ENCODE results near the gene IL12RB1.
"Not testable (repeated sequence)": the region's sequence is repeated elsewhere in the genome, so short reads cannot be mapped to it uniquely, and the experiment has no call there.

The IL12RB1 gene

GRCh38 chr19:18112989-18113478 is 26.3 kb upstream of the IL12RB1 start:
- peak; percentile 67 to 81 (median 69) for DNase-seq (ENCODE audit: low read depth in 3 of 3)

DNA sequence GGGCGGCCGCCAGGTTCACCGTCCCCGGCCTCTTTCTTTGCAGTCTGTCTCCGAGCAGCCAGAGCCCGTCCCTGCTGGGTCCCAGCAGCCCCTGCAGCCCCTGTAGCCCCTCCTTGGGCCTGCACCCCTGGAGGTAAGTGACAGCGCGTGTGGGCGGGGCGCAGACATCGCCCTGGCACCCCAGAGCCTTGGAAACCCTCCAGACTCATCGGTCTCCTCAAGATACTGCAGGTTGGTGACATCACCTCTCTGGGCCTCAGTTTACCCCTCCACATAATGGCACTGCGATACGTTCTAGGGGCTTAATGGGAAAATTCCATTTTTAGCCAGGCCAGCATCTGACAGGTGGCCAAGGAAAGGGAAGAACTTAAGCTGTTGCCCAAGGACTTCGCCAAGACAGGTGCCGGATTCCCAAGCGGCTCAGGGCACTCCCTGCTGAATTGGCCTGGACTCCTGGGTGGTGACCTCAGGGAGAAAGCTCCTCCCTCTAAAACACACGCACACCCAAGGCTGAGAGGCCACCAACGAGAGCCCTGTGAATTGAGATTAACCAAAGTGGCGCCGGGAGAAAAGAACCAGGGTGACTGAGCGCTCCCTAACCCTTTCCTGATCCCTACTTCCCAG is 24.0 kb upstream of the IL12RB1 start:
- no peak for DNase-seq (ENCODE audit: low read depth in 3 of 3)

- DNase-seq (ENCODE audit: low read depth in 3 of 3), result peak in 1 of 3 experiments; percentile 47
These were observed 23.2 kb upstream of the IL12RB1 start for GRCh38 chr19:18109733-18110608.

- DNase-seq (ENCODE audit: low read depth in 3 of 3), result no peak
These were observed 22.6 kb upstream of the IL12RB1 start for GRCh38 chr19:18109341-18109732.

DNA sequence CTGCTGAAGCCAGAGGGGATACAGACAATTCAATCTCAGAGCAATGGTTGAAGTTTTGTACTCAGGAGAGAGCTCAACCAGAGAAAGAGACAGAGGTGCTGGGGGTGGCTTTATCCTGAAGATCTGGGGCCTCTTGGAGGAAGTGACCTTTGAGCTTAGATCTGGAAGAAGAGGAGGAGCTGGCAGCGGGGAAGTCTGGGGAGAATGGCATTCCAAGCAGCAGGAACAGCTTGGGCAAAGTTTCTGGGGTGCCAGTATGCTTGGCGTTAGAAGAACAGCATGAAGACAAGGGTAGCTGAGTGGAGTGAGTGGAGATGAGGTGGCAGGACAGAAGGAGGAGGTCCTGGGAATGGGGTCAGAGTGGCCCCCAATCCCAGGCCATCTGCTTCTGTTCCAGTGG is 22.2 kb upstream of the IL12RB1 start:
- no peak for DNase-seq (ENCODE audit: low read depth in 3 of 3)

GRCh38 chr19:18107235-18107634 is 20.5 kb upstream of the IL12RB1 start:
- DNase-seq (ENCODE audit: low read depth in 3 of 3), result no peak

DNA sequence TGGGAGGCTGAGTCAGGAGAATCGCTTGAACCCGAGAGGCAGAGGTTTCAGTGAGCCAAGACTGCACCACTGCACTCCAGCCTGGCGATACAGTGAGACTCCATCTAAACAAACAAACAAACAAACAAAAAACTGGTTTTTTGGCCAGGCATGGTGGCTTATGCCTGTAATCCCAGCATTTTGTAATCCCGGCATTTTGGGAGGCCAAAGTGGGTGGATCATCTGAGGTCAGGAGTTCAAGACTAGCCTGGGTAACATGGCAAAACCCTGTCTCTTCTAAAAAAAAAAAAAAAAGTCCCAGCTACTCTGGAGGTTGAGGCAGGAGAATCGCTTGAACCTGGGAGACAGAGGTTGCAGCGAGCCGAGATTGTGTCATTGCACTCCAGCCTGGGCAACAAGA is 18.5 kb upstream of the IL12RB1 start:
- DNase-seq (ENCODE audit: low read depth in 3 of 3), result not testable (repeated sequence)

- DNase-seq (ENCODE audit: low read depth in 3 of 3), result no peak
These were observed 18.0 kb upstream of the IL12RB1 start for GRCh38 chr19:18104793-18105131.

DNA sequence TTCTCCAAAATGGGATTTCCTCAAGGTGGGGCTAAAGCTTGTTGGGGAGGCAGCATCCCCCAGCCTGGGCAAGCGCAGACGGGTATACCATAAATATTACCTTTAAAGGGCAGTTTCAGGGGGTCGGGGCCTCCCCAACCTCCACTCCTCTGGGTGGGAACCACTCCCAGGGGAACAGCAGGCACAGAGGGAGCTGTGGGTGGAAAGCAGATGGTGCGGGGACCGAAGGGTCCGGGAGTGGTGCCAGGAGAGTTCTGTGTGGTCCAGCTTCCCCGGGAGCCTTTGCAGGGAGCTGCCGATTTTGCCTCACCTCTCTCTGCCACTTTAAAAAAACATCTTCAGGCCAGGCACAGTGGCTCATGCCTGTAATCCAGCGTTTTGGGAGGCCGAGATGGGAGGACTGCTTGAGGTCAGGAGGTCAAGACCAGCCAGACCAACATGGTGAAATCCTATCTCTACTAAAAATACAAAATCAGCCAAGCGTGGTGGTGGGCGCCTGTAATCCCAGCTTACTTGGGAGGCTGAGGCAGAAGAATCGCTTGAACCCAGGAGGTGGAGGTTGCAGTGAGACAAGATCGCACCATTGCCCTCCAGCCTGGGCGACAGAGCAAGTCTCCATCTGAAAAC is 16.3 kb upstream of the IL12RB1 start:
- DNase-seq (ENCODE audit: low read depth in 3 of 3), result no peak

GRCh38 chr19:18101268-18101667 is 14.5 kb upstream of the IL12RB1 start:
- no peak for DNase-seq (ENCODE audit: low read depth in 3 of 3)

DNA sequence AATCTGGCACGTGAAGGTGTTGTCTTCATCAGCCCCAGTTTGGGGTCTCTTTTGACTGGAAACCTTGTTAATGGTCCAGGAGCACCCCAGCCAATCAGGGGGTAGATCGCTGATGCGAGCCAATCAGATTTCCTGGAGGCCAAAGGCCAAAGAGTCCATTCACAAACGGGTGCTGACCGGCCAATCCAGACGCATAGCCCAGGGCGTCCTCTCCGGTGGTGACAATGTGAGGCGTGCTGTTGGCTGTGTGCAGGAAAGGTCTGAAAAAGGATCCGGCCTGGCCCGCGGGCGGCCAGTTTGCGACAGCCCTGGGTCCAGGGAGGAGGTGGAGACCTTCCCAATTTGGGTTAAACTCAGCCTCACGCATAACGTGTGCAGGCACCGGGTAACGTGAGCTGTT is 14.0 kb upstream of the IL12RB1 start:
- no peak for DNase-seq (ENCODE audit: low read depth in 3 of 3)

- DNase-seq (ENCODE audit: low read depth in 3 of 3), result no peak
These were observed 12.9 kb upstream of the IL12RB1 start for GRCh38 chr19:18099623-18099995.

GRCh38 chr19:18098891-18099622 is 12.3 kb upstream of the IL12RB1 start:
- DNase-seq (ENCODE audit: low read depth in 3 of 3), result peak in 1 of 3 experiments; percentile 42

- DNase-seq (ENCODE audit: low read depth in 3 of 3), result no peak
These were observed 11.5 kb upstream of the IL12RB1 start for GRCh38 chr19:18097993-18098890.

GRCh38 chr19:18097217-18097992 is 10.7 kb upstream of the IL12RB1 start, which contains the start of gene MAST3:
Gene MAST3, plus strand, starts transcription at chr19:18097778. Its CDS starts 15 bp downstream, at chr19:18097793.
- DNase-seq (ENCODE audit: low read depth in 3 of 3), result peak; percentile 74 to 91 (median 80)

GRCh38 chr19:18096258-18096657 is 9.5 kb upstream of the IL12RB1 start:
- no peak for DNase-seq (ENCODE audit: low read depth in 3 of 3)

GRCh38 chr19:18093439-18094161 is 6.9 kb upstream of the IL12RB1 start:
- no peak for DNase-seq (ENCODE audit: low read depth in 3 of 3)

- peak; percentile 67 to 85 (median 72) for DNase-seq (ENCODE audit: low read depth in 3 of 3)
These were observed 4.5 kb upstream of the IL12RB1 start for GRCh38 chr19:18091217-18091608.

- no peak for DNase-seq (ENCODE audit: low read depth in 3 of 3)
These were observed 3.9 kb upstream of the IL12RB1 start for GRCh38 chr19:18090545-18091216.

Measured in stimulated activated CD4-positive, alpha-beta T cell treated with anti-CD3 and anti-CD28 coated beads, TNF-alpha, amount 100 ng/mL, for 24 hours (primary cell).